ENCODE results near the gene ACD. TPM values are rescaled to one million over a fixed set of nuclear protein-coding genes. Genes with fewer than 3 reads are reported as not detected.
A peak's percentile ranks its signal among the peaks of the same experiment; 100 is the strongest.

Gene ACD
- total RNA-seq, 1 donor from 2014 or later, result 24.5 TPM

DNA sequence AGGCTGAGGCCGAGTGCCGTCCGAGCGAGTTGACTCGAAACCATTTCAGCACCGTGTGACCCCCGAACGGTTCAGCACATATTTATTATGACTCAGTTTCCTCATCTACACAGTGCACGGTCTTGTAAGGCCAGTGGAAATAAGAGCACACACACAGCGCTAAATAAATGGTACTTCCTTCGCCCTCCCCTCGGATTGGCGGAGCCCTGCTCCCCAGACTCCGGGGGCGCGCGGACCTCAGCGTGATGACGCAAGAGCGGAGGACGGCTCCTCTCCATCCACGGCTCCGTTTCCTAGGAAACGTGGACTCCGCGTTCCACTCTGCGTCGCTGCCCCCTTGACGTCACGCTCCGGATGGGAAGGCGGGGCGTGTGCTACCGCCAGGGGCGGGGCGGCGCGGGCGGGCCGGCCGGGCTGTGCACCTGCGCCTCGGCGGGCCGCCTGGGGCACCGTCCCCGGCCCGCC, 536 bp upstream of the ACD start, which contains the start of gene PARD6A:
Gene PARD6A, plus strand, starts transcription at position 397 of the 465 bp plus-strand sequence. CDS start 79 bp downstream, outside the sequence.
- no peak for TF ChIP-seq CTCF (IDR thresholded peaks at IDR 0.05; ENCODE audit: unreplicated experiment)
- Mint-ChIP-seq H3K4me1 (peaks cover 16% of the 10 kb centered on the region), H3K4me3 (peak within 1 kb of the TSS; percentile 93), H3K9me3 (no peaks in the 10 kb centered on the region), H3K36me3 (peaks cover 2% of the 10 kb centered on the region), H3K27me3 (ENCODE audit: low read depth) (peaks cover 3% of the 10 kb centered on the region), H3K27ac (peak within 1 kb of the TSS; percentile 98)
- peak; percentile 86 to 89 for DNase-seq (ENCODE audit: low spot score in 2 of 2, unreplicated experiment in 2 of 2)

DNA sequence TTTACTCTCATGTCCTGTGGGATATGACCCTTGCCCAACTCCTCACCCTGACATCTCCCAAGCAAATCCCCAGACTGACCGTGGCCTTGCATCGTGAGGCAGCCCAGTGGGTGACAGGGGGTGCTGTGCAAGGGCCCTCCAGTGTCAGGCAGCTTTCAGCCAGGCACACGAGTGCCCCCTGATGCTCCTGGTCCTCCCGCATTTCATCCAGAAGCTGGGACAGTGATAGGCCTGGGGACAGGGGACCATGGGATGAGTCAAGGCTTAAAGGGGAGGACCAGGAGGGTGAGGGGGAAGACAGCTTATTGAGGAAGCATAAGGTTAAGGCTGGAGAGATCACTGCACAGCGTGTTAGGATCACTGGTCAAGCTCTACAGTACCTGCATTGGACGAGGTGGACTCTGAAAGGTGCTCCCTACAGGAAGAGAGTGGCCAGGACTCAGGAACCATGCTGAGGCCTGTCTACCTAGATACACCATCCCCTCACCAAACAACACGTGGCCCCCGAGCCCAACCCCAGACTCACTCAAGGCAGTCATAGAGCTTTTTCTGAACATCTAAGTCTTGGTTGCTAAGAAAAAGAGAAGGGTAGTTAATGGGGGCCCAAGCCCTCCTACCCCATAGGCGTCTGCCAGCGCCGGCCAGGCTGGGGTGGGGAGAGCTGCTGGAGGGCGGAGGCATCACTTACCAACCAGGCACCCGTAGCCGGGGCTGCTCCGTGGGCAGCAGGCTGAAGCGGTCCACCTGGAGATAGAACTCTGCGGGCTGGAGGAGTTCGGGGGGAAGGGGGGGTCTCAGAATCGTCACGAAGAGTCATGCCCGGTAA, 998 bp downstream of the ACD start:
- H3K4me3 Mint-ChIP-seq, result peak overlapping the region; percentile 93
- no peak for DNase-seq (ENCODE audit: low spot score in 2 of 2, unreplicated experiment in 2 of 2)
- peaks cover 16% of the 10 kb centered on the region for H3K27me3 Mint-ChIP-seq (ENCODE audit: low read depth)
- no peak overlapping the region for H3K27ac Mint-ChIP-seq
- TF ChIP-seq CTCF (IDR thresholded peaks at IDR 0.05; ENCODE audit: unreplicated experiment), result no peak
- peaks cover under 1% of the 10 kb centered on the region for H3K36me3 Mint-ChIP-seq
- peaks cover 16% of the 10 kb centered on the region for H3K4me1 Mint-ChIP-seq
- no peaks in the 10 kb centered on the region for H3K9me3 Mint-ChIP-seq

- TF ChIP-seq CTCF (IDR thresholded peaks at IDR 0.05; ENCODE audit: unreplicated experiment), result no peak
- Mint-ChIP-seq H3K27me3 (ENCODE audit: low read depth) (peaks cover 24% of the 10 kb centered on the region), H3K4me1 (peaks cover 18% of the 10 kb centered on the region), H3K9me3 (no peaks in the 10 kb centered on the region), H3K27ac (no peak overlapping the region), H3K4me3 (peak overlapping the region; percentile 93), H3K36me3 (no peaks in the 10 kb centered on the region)
- no peak for DNase-seq (ENCODE audit: low spot score in 2 of 2, unreplicated experiment in 2 of 2)
Measured at GRCh38 chr16:67657751-67658518, 2.1 kb downstream of the ACD start.

DNA sequence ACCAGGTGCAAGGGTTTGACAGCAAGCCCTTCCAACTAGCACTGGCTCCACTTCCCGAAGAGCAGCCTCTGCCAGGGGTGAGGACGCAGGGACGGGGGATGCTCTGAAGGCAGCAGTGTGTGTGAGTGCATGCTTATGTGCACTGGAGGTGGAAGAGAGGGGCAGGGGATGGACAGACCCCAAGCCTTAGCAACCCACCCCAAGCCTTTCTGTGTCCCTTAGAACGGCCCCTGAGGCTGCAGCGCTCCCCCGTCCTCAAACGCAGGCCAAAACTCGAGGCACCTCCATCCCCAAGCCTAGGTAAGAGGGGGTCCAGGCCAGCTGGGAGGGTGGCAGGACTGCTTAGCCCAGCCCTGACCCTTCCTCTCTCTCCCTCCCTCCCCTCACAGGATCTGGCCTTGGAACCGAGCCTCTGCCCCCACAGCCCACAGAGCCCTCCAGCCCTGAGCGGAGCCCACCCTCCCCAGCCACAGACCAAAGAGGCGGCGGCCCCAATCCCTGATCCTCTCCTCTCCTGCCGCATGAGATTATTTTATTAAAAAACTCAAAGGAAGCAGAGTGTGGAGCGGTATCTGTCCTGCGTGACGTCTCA, 2.9 kb downstream of the ACD start:
- TF ChIP-seq CTCF (IDR thresholded peaks at IDR 0.05; ENCODE audit: unreplicated experiment), result no peak

GRCh38 chr16:67656344-67657016, 3.6 kb downstream of the ACD start:
- H3K4me1 Mint-ChIP-seq, result peaks cover 20% of the 10 kb centered on the region

More for the DNA sequence above, 2.9 kb downstream of the ACD start:
- no peaks in the 10 kb centered on the region for H3K36me3 Mint-ChIP-seq
- no peak overlapping the region for H3K27ac Mint-ChIP-seq
- DNase-seq (ENCODE audit: low spot score in 2 of 2, unreplicated experiment in 2 of 2), result no peak
- no peak overlapping the region for H3K4me3 Mint-ChIP-seq
- H3K9me3 Mint-ChIP-seq, result no peaks in the 10 kb centered on the region
- H3K4me1 Mint-ChIP-seq, result peaks cover 19% of the 10 kb centered on the region
- peaks cover 28% of the 10 kb centered on the region for H3K27me3 Mint-ChIP-seq (ENCODE audit: low read depth)

More at GRCh38 chr16:67656344-67657016, 3.6 kb downstream of the ACD start:
- Mint-ChIP-seq H3K4me3 (no peak overlapping the region), H3K27ac (no peak overlapping the region), H3K36me3 (no peaks in the 10 kb centered on the region), H3K27me3 (ENCODE audit: low read depth) (peaks cover 34% of the 10 kb centered on the region), H3K9me3 (no peaks in the 10 kb centered on the region)
- DNase-seq (ENCODE audit: low spot score in 2 of 2, unreplicated experiment in 2 of 2), result no peak
- TF ChIP-seq CTCF (IDR thresholded peaks at IDR 0.05; ENCODE audit: unreplicated experiment), result no peak
